Panc1 (cell line): Measurements from ENCODE around the gene GALNT10. TPM values are rescaled to one million over a fixed set of nuclear protein-coding genes. Genes with fewer than 3 reads are reported as not detected.

Source experiments
- ATAC-seq: fragments of 200-7000 bp; cut with Tn5 transposase; 2 replicates; pipeline ENCODE4 v1.9.1; 2020; ENCODE audit warnings: mild to moderate bottlenecking, moderate library complexity
- BruUV-seq: library from RNA; stranded (reverse); fragments of 400-500 nt; replicated peaks from 2 replicates; lab custom pipeline; 2021; lab: Mats Ljungman, UMichigan
- CTCF ChIA-PET: fragments of 300-600 bp; sonication (Branson Sonifier 250); formaldehyde crosslinking; loops from one replicate; lab custom pipeline; 2022; ENCODE audit warnings: antibody characterized with exemption; lab: Charles Lee
- POLR2A ChIA-PET: fragments of 300-600 bp; sonication (Branson Sonifier 250); formaldehyde crosslinking; loops from one replicate; lab custom pipeline; 2022; ENCODE audit warnings: antibody characterized with exemption; lab: Charles Lee
- DNase-seq: peaks from one replicate; pipeline ENCODE4 v3.0.0-alpha.2; 2010; ENCODE audit warnings: low read depth, low spot score
- H3K27ac ChIP-seq: 2 replicates; pipeline ENCODE4 v1.5.1; 2011; ENCODE audit warnings: mild to moderate bottlenecking, low read length, inconsistent platforms
- H3K27me3 ChIP-seq: fragments of 200-500 bp; sonication (Bioruptor generic); 2 replicates; pipeline ENCODE4 v1.6.0; 2014; ENCODE audit warnings: low read length, inconsistent platforms; ENCODE audit not compliant: control insufficient read depth, insufficient read depth
- H3K36me3 ChIP-seq: fragments of 200-500 bp; sonication (Bioruptor generic); 2 replicates; pipeline ENCODE4 v1.5.1; 2014; ENCODE audit warnings: inconsistent platforms, mild to moderate bottlenecking, low read length, moderate library complexity; ENCODE audit not compliant: control insufficient read depth, insufficient read depth
- H3K4me1 ChIP-seq: 2 replicates; pipeline ENCODE4 v1.5.1; 2011; ENCODE audit warnings: inconsistent platforms, mild to moderate bottlenecking, low read length, moderate library complexity; ENCODE audit not compliant: control insufficient read depth, insufficient read depth
- H3K4me3 ChIP-seq, 2 experiments: 2 replicates each; pipeline ENCODE4 v1.5.1; 2011 to 2012; ENCODE audit warnings: low read depth in 2 of 2, low read length in 2 of 2, mild to moderate bottlenecking in 2 of 2, inconsistent platforms in 1 of 2, moderate library complexity in 1 of 2
- H3K9me3 ChIP-seq: fragments of 200-500 bp; sonication (Bioruptor generic); 2 replicates; pipeline ENCODE4 v1.5.1; 2014; ENCODE audit warnings: low read depth, mild to moderate bottlenecking, inconsistent platforms, low read length, moderate library complexity; ENCODE audit not compliant: control insufficient read depth, insufficient read depth
- CTCF ChIP-seq: fragments of 450-650 bp; IDR thresholded peaks from 2 replicates; pipeline ENCODE4 v1.5.1; 2017; ENCODE audit warnings: mild to moderate bottlenecking
- POLR2AphosphoS5 ChIP-seq: IDR thresholded peaks from 2 replicates; pipeline ENCODE4 v1.6.1; 2012; ENCODE audit warnings: mild to moderate bottlenecking, low read depth, low read length, moderate library complexity
- SIN3A ChIP-seq: IDR thresholded peaks from 2 replicates; pipeline ENCODE4 v1.6.1; 2012; ENCODE audit warnings: low read depth, mild to moderate bottlenecking, low read length, moderate library complexity, borderline replicate concordance; ENCODE audit not compliant: insufficient read depth
- TCF7L2 ChIP-seq: IDR thresholded peaks from 2 replicates; pipeline ENCODE4 v1.6.1; 2011; ENCODE audit warnings: mild to moderate bottlenecking, low read depth, low read length, inconsistent platforms
- in situ Hi-C: cut with HindIII; loops from 2 replicates; pipeline ENCODE4 v1.10.0; 2016; ENCODE audit warnings: low sequenced_read_pairs, low pct_unique_long_range_greater_than_20kb
- intact Hi-C: fragments of 100-400 bp; cut with micrococcal nuclease; formaldehyde crosslinking; loops from one replicate; pipeline ENCODE4 v1.10.0; 2022; ENCODE audit not compliant: unreplicated experiment
- total RNA-seq: library from RNA; stranded (reverse); gene quantifications from one replicate; pipeline ENCODE4 v1.2.1, GENCODE V29; 2021; ENCODE audit not compliant: unreplicated experiment
- TF ChIP-seq, protein P1 (sequence below), 2 experiments: IDR thresholded peaks; 2 replicates each; pipeline ENCODE4 v1.6.1; 2011 to 2012; ENCODE audit warnings: low read depth in 2 of 2, control low read depth in 1 of 2, low read length in 1 of 2, mild to moderate bottlenecking in 1 of 2, moderate library complexity in 1 of 2; ENCODE audit not compliant: insufficient read depth in 1 of 2

GALNT10 gene
- total RNA-seq, 1 experiment from 2014 or later, result 50.5 TPM

- no peaks in the 10 kb centered on the region for H3K9me3 ChIP-seq
- H3K4me1 ChIP-seq, result no peaks in the 10 kb centered on the region
- POLR2A ChIA-PET, result no interaction called here
- H3K4me3 ChIP-seq, result no peak overlapping the region
- DNase-seq (no peak), ATAC-seq (no peak)
- BruUV-seq, result no TSS peak
- in situ Hi-C loops (no loop called here), intact Hi-C loops (no loop called here)
- TF ChIP-seq POLR2AphosphoS5, result no peak
- TF ChIP-seq CTCF, result no peak
- TF ChIP-seq SIN3A, result no peak
- TF ChIP-seq, protein P1, sequence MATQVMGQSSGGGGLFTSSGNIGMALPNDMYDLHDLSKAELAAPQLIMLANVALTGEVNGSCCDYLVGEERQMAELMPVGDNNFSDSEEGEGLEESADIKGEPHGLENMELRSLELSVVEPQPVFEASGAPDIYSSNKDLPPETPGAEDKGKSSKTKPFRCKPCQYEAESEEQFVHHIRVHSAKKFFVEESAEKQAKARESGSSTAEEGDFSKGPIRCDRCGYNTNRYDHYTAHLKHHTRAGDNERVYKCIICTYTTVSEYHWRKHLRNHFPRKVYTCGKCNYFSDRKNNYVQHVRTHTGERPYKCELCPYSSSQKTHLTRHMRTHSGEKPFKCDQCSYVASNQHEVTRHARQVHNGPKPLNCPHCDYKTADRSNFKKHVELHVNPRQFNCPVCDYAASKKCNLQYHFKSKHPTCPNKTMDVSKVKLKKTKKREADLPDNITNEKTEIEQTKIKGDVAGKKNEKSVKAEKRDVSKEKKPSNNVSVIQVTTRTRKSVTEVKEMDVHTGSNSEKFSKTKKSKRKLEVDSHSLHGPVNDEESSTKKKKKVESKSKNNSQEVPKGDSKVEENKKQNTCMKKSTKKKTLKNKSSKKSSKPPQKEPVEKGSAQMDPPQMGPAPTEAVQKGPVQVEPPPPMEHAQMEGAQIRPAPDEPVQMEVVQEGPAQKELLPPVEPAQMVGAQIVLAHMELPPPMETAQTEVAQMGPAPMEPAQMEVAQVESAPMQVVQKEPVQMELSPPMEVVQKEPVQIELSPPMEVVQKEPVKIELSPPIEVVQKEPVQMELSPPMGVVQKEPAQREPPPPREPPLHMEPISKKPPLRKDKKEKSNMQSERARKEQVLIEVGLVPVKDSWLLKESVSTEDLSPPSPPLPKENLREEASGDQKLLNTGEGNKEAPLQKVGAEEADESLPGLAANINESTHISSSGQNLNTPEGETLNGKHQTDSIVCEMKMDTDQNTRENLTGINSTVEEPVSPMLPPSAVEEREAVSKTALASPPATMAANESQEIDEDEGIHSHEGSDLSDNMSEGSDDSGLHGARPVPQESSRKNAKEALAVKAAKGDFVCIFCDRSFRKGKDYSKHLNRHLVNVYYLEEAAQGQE (IDR thresholded peaks at IDR 0.05; ENCODE audit: insufficient read depth in 1 of 2, low read depth in 2 of 2, low read length in 1 of 2), result no peak
- TF ChIP-seq TCF7L2, result no peak
- no peaks in the 10 kb centered on the region for H3K27me3 ChIP-seq
- no peak overlapping the region for H3K27ac ChIP-seq
- CTCF ChIA-PET, result no interaction called here
- no peaks in the 10 kb centered on the region for H3K36me3 ChIP-seq
These were observed 44.0 kb downstream of the GALNT10 start for GRCh38 chr5:154234551-154234950.

GRCh38 chr5:154236011-154236410 lies 45.5 kb downstream of the GALNT10 start:
- Histone ChIP-seq H3K9me3 (no peaks in the 10 kb centered on the region), H3K27me3 (no peaks in the 10 kb centered on the region), H3K27ac (no peak overlapping the region), H3K4me3 (no peak overlapping the region), H3K4me1 (no peaks in the 10 kb centered on the region), H3K36me3 (no peaks in the 10 kb centered on the region)
- ChIA-PET CTCF (no interaction called here), POLR2A (interaction anchor here (0.6 kb wide), 1 partner anchor 31 kb away, joined by 3 read pairs; no protein-coding TSS in a partner anchor)
- intact Hi-C loops (no loop called here), in situ Hi-C loops (no loop called here)
- DNase-seq, result no peak
- no peak for TF ChIP-seq SIN3A
- TF ChIP-seq TCF7L2, result no peak
- TF ChIP-seq, protein P1 (IDR thresholded peaks at IDR 0.05; ENCODE audit: insufficient read depth in 1 of 2, low read depth in 2 of 2, low read length in 1 of 2), result no peak
- no peak for ATAC-seq
- no TSS peak for BruUV-seq
